SK-N-SH (cell line): Measurements from ENCODE around the gene BAIAP2L1. TPM values are rescaled to one million over a fixed set of nuclear protein-coding genes. Genes with fewer than 3 reads are reported as not detected.

ENCODE experiments used
- CTCF ChIA-PET: fragments of 300-600, 350-600 bp; formaldehyde crosslinking; extraction: SDS; loops from one replicate; lab custom pipeline; 2021; lab: Yijun Ruan, JAX
- POLR2A ChIA-PET: fragments of 350-600 bp; sonication (Branson Sonifier 250); formaldehyde crosslinking; extraction: SDS; loops from one replicate; lab custom pipeline; 2020; ENCODE audit warnings: antibody characterized with exemption, inconsistent platforms; lab: Yijun Ruan, JAX
- DNase-seq: peaks from one replicate; pipeline ENCODE4 v3.0.0; 2012
- H2AFZ ChIP-seq: fragments of 200-600 bp; sonication (generic); 2 replicates; pipeline ENCODE4 v1.8.1; 2016; ENCODE audit warnings: antibody characterized with exemption, mild to moderate bottlenecking, low read depth
- H3F3A ChIP-seq: fragments of 200-600 bp; sonication (generic); replicated peaks from 2 replicates; pipeline ENCODE3; 2016; ENCODE audit warnings: antibody characterized with exemption, mild to moderate bottlenecking; ENCODE audit not compliant: insufficient read depth
- H3K27ac ChIP-seq, 2 experiments: fragments of 200-500 bp in 1 of 2; fragments of 200-600 bp in 1 of 2; sonication (Bioruptor generic) in 1 of 2; sonication (generic), shearing (Covaris generic) in 1 of 2; 2 replicates each; pipeline versions ENCODE4 v1.5.1 to v1.6.1; 2014 to 2016; ENCODE audit warnings: low read depth in 2 of 2, inconsistent platforms in 1 of 2, low read length in 1 of 2, mild to moderate bottlenecking in 1 of 2, mixed read lengths in 1 of 2
- H3K27me3 ChIP-seq: fragments of 200-600 bp; sonication (generic), shearing (Covaris generic); 2 replicates; pipeline ENCODE4 v1.6.1; 2016; ENCODE audit warnings: mixed run types; ENCODE audit not compliant: insufficient read depth
- H3K36me3 ChIP-seq, 2 experiments: fragments of 200-500 bp in 1 of 2; fragments of 200-600 bp in 1 of 2; sonication (Bioruptor generic) in 1 of 2; sonication (generic) in 1 of 2; replicated peaks in 1 of 2; 2 replicates each; pipeline versions ENCODE3 to v1.5.1; 2014 to 2016; ENCODE audit warnings: low read length in 1 of 2, mild to moderate bottlenecking in 1 of 2; ENCODE audit not compliant: insufficient read depth in 2 of 2, control insufficient read depth in 1 of 2
- H3K4me1 ChIP-seq, 2 experiments: fragments of 200-500 bp in 1 of 2; fragments of 200-600 bp in 1 of 2; sonication (Bioruptor generic) in 1 of 2; sonication (generic), shearing (Covaris generic) in 1 of 2; 2 replicates each; pipeline versions ENCODE4 v1.5.1 to v1.6.1; 2014 to 2016; ENCODE audit warnings: low read depth in 1 of 2, low read length in 1 of 2, mixed run types in 1 of 2; ENCODE audit not compliant: insufficient read depth in 2 of 2, control insufficient read depth in 1 of 2
- H3K4me2 ChIP-seq: fragments of 200-600 bp; sonication (generic), shearing (Covaris generic); 2 replicates; pipeline ENCODE4 v1.6.1; 2017; ENCODE audit warnings: mixed run types
- H3K4me3 ChIP-seq, 2 experiments: fragments of 200-500 bp in 1 of 2; fragments of 200-600 bp in 1 of 2; sonication (Bioruptor generic) in 1 of 2; sonication (generic), shearing (Covaris generic) in 1 of 2; 2 replicates each; pipeline versions ENCODE4 v1.5.1 to v1.8.1; 2014 to 2016; ENCODE audit warnings: low read depth in 2 of 2, inconsistent platforms in 1 of 2, low read length in 1 of 2, mild to moderate bottlenecking in 1 of 2, mixed read lengths in 1 of 2, moderate library complexity in 1 of 2
- H3K79me2 ChIP-seq: fragments of 200-600 bp; sonication (generic); 2 replicates; pipeline ENCODE4 v1.8.1; 2017; ENCODE audit warnings: mild to moderate bottlenecking; ENCODE audit not compliant: insufficient read depth
- H3K9ac ChIP-seq: fragments of 200-600 bp; sonication (generic); 2 replicates; pipeline ENCODE4 v1.6.1; 2017; ENCODE audit warnings: mixed run types
- H3K9me2 ChIP-seq: fragments of 200-600 bp; sonication (generic); 2 replicates; pipeline ENCODE4 v1.6.1; 2017; ENCODE audit warnings: mixed run types
- H3K9me3 ChIP-seq: fragments of 200-600 bp; sonication (generic); 2 replicates; pipeline ENCODE4 v1.6.1; 2017; ENCODE audit warnings: mixed run types, mild to moderate bottlenecking, moderate library complexity
- H4K20me1 ChIP-seq: fragments of 200-600 bp; sonication (generic); 2 replicates; pipeline ENCODE4 v1.6.1; 2017; ENCODE audit warnings: mild to moderate bottlenecking, mixed run types; ENCODE audit not compliant: insufficient read depth
- FOXJ3 ChIP-seq: sonication (generic); formaldehyde crosslinking; IDR thresholded peaks from 2 replicates; pipeline ENCODE4 v1.5.1; 2020; ENCODE audit warnings: mild to moderate bottlenecking, missing genetic modification reagents
- MXI1 ChIP-seq: IDR thresholded peaks from 2 replicates; pipeline ENCODE4 v1.6.1; 2012; ENCODE audit warnings: mild to moderate bottlenecking, low read depth, low read length, improper control_type of control experiment
- POLR2AphosphoS5 ChIP-seq: IDR thresholded peaks from 2 replicates; pipeline ENCODE4 v1.6.1; 2012; ENCODE audit warnings: low read depth, low read length
- RAD21 ChIP-seq: IDR thresholded peaks from 2 replicates; pipeline ENCODE4 v1.6.1; 2012; ENCODE audit warnings: mild to moderate bottlenecking, low read length
- RCOR1 ChIP-seq: fragments of 150-350 bp; IDR thresholded peaks from 2 replicates; pipeline ENCODE4 v1.6.1; 2017; ENCODE audit warnings: antibody characterized with exemption, low read length
- RXRA ChIP-seq: IDR thresholded peaks from 2 replicates; pipeline ENCODE4 v1.4.0; 2012; ENCODE audit warnings: low read depth, mild to moderate bottlenecking, borderline replicate concordance
- SIN3A ChIP-seq: IDR thresholded peaks from 2 replicates; pipeline ENCODE4 v1.6.1; 2012; ENCODE audit warnings: low read depth, mild to moderate bottlenecking, low read length, moderate library complexity, borderline replicate concordance
- SMC3 ChIP-seq: IDR thresholded peaks from 2 replicates; pipeline ENCODE4 v1.6.1; 2012; ENCODE audit warnings: low read depth, low read length, improper control_type of control experiment
- TAF1 ChIP-seq: IDR thresholded peaks from 2 replicates; pipeline ENCODE4 v1.6.1; 2012; ENCODE audit warnings: low read depth, mild to moderate bottlenecking, low read length, moderate library complexity, borderline replicate concordance
- TCF12 ChIP-seq: IDR thresholded peaks from 2 replicates; pipeline ENCODE4 v1.4.0; 2012
- TEAD4 ChIP-seq: IDR thresholded peaks from 2 replicates; pipeline ENCODE4 v1.4.0; 2012; ENCODE audit warnings: mild to moderate bottlenecking, borderline replicate concordance; ENCODE audit not compliant: insufficient read depth
- YY1 ChIP-seq: IDR thresholded peaks from 2 replicates; pipeline ENCODE4 v1.4.0; 2012; ENCODE audit warnings: low read depth, mild to moderate bottlenecking
- WGBS: methylation state at CpG from one replicate; pipeline ENCODE4 v1.1.6; 2017; ENCODE audit warnings: low lambda C conversion rate; 5-methylcytosine and 5-hydroxymethylcytosine counted together
- polyA plus RNA-seq, 3 experiments: library from polyadenylated mRNA; depleted of rRNA; stranded (reverse); fragments of >200 nt; gene quantifications; 2 replicates each; pipeline ENCODE4 v1.2.3, GENCODE V29; 2012
- TF ChIP-seq, protein P1 (sequence below): fragments of 200-600 bp; sonication (generic); IDR thresholded peaks from 2 replicates; pipeline ENCODE4 v1.6.1; 2017; ENCODE audit warnings: antibody characterized with exemption, mild to moderate bottlenecking, moderate library complexity
- TF ChIP-seq, protein P2 (sequence below): IDR thresholded peaks from 2 replicates; pipeline ENCODE4 v1.6.1; 2012; ENCODE audit warnings: mild to moderate bottlenecking, low read depth, low read length, moderate library complexity
- TF ChIP-seq, protein P3 (sequence below): IDR thresholded peaks from 2 replicates; pipeline ENCODE4; 2012
- TF ChIP-seq, protein P4 (sequence below): IDR thresholded peaks from 2 replicates; pipeline ENCODE4 v1.4.0; 2012; ENCODE audit warnings: low read depth

The BAIAP2L1 gene
- polyA plus RNA-seq, 1 of the 3 experiments (the other 2 are of a cell fraction): 8.8 TPM

DNA sequence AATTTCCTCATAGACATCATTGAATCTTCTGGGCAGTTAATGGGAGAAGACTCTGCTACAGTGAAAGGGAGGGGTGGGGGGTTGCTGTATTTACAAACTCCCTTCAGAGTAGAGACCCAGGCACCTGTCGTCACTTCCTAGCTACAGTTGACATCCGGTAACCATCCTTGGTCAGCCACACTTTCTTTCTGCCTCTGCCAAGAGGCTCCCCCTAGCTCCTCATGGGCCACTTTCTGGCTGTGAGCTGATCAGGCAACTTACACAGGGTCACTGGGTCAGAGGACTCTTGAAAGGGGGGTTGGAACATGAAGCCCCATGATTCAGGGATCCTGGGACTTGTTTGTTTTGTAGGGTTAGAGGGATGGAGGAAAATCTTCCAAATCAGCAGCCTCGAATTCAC lies 150.1 kb downstream of the BAIAP2L1 start:
- peaks cover 3% of the 10 kb centered on the region for H3F3A ChIP-seq
- H3K9me3 ChIP-seq: no peaks in the 10 kb centered on the region
- peaks cover 6 to 10% of the 10 kb centered on the region in 2 experiments for H3K36me3 ChIP-seq
- no peak for TF ChIP-seq TEAD4
- TF ChIP-seq, protein P1, sequence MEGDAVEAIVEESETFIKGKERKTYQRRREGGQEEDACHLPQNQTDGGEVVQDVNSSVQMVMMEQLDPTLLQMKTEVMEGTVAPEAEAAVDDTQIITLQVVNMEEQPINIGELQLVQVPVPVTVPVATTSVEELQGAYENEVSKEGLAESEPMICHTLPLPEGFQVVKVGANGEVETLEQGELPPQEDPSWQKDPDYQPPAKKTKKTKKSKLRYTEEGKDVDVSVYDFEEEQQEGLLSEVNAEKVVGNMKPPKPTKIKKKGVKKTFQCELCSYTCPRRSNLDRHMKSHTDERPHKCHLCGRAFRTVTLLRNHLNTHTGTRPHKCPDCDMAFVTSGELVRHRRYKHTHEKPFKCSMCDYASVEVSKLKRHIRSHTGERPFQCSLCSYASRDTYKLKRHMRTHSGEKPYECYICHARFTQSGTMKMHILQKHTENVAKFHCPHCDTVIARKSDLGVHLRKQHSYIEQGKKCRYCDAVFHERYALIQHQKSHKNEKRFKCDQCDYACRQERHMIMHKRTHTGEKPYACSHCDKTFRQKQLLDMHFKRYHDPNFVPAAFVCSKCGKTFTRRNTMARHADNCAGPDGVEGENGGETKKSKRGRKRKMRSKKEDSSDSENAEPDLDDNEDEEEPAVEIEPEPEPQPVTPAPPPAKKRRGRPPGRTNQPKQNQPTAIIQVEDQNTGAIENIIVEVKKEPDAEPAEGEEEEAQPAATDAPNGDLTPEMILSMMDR: no peak
- no peak for TF ChIP-seq SIN3A
- TF ChIP-seq TCF12: no peak
- no peak for TF ChIP-seq RXRA
- TF ChIP-seq, protein P2, sequence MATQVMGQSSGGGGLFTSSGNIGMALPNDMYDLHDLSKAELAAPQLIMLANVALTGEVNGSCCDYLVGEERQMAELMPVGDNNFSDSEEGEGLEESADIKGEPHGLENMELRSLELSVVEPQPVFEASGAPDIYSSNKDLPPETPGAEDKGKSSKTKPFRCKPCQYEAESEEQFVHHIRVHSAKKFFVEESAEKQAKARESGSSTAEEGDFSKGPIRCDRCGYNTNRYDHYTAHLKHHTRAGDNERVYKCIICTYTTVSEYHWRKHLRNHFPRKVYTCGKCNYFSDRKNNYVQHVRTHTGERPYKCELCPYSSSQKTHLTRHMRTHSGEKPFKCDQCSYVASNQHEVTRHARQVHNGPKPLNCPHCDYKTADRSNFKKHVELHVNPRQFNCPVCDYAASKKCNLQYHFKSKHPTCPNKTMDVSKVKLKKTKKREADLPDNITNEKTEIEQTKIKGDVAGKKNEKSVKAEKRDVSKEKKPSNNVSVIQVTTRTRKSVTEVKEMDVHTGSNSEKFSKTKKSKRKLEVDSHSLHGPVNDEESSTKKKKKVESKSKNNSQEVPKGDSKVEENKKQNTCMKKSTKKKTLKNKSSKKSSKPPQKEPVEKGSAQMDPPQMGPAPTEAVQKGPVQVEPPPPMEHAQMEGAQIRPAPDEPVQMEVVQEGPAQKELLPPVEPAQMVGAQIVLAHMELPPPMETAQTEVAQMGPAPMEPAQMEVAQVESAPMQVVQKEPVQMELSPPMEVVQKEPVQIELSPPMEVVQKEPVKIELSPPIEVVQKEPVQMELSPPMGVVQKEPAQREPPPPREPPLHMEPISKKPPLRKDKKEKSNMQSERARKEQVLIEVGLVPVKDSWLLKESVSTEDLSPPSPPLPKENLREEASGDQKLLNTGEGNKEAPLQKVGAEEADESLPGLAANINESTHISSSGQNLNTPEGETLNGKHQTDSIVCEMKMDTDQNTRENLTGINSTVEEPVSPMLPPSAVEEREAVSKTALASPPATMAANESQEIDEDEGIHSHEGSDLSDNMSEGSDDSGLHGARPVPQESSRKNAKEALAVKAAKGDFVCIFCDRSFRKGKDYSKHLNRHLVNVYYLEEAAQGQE: no peak
- TF ChIP-seq, protein P3, sequence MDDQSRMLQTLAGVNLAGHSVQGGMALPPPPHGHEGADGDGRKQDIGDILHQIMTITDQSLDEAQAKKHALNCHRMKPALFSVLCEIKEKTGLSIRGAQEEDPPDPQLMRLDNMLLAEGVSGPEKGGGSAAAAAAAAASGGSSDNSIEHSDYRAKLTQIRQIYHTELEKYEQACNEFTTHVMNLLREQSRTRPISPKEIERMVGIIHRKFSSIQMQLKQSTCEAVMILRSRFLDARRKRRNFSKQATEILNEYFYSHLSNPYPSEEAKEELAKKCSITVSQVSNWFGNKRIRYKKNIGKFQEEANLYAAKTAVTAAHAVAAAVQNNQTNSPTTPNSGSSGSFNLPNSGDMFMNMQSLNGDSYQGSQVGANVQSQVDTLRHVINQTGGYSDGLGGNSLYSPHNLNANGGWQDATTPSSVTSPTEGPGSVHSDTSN: no peak
- TF ChIP-seq MXI1: no peak
- TF ChIP-seq RAD21: no peak
- TF ChIP-seq POLR2AphosphoS5: no peak
- TF ChIP-seq TAF1: no peak
- TF ChIP-seq, protein P4, sequence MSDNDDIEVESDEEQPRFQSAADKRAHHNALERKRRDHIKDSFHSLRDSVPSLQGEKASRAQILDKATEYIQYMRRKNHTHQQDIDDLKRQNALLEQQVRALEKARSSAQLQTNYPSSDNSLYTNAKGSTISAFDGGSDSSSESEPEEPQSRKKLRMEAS: no peak
- no peak for TF ChIP-seq RCOR1
- no peak for TF ChIP-seq SMC3
- TF ChIP-seq FOXJ3 (CRISPR knock-in tag): no peak
- TF ChIP-seq YY1: no peak
- H3K4me1 ChIP-seq: peaks cover 15 to 19% of the 10 kb centered on the region in 2 experiments; a peak in 2 of 4 replicates
- peaks cover 67% of the 10 kb centered on the region for H3K79me2 ChIP-seq
- WGBS: 73% methylated on average over 3 of the region's 3 CpGs
- peak overlapping the region; percentile 79 to 100; a peak in 2 of 4 replicates for H3K4me3 ChIP-seq
- peak overlapping the region; percentile 98 for H3K4me2 ChIP-seq
- no peaks in the 10 kb centered on the region for H4K20me1 ChIP-seq
- ChIA-PET POLR2A (no interaction called here), CTCF (interaction anchor here (0.8 to 1.1 kb wide), 4 partner anchors 9 to 230 kb away, joined by 3 to 6 read pairs (median 4); partner anchors contain the start of gene BAIAP2L1)
- no peak overlapping the region for H3K9ac ChIP-seq
- no peaks in the 10 kb centered on the region for H3K27me3 ChIP-seq
- no peak for DNase-seq
- H3K27ac ChIP-seq: no peak overlapping the region
- H3K9me2 ChIP-seq: no peaks in the 10 kb centered on the region
- no peak overlapping the region for H2AFZ ChIP-seq
